H9 (cell line): ENCODE results near the gene ETV5. TPM values are rescaled to one million over a fixed set of nuclear protein-coding genes. Genes with fewer than 3 reads are reported as not detected.

Experiments used
- DNase-seq: peaks from one replicate; pipeline ENCODE4 v3.0.0-alpha.2; 2017
- H2AFZ ChIP-seq: one replicate; pipeline ENCODE4 v1.6.1; 2013; ENCODE audit warnings: mild to moderate bottlenecking, low read length, control low read depth, moderate library complexity
- H2AK5ac ChIP-seq: 2 replicates; pipeline ENCODE4 v1.6.1; 2013; ENCODE audit warnings: low read length, control low read depth, mixed read lengths; ENCODE audit not compliant: insufficient read length
- H2BK120ac ChIP-seq: one replicate; pipeline ENCODE4 v1.6.1; 2013; ENCODE audit warnings: low read depth, mild to moderate bottlenecking, low read length, control low read depth, inconsistent platforms; ENCODE audit not compliant: poor library complexity, severe bottlenecking
- H2BK12ac ChIP-seq: 2 replicates; pipeline ENCODE4 v1.6.1; 2013; ENCODE audit warnings: low read length, control low read depth, mixed read lengths, low read depth; ENCODE audit not compliant: insufficient read length
- H2BK15ac ChIP-seq: 2 replicates; pipeline ENCODE4 v1.6.1; 2013; ENCODE audit warnings: low read depth, low read length, control low read depth
- H2BK20ac ChIP-seq: one replicate; pipeline ENCODE4 v1.6.1; 2013; ENCODE audit warnings: low read depth, mild to moderate bottlenecking, low read length, control low read depth, inconsistent platforms; ENCODE audit not compliant: poor library complexity, severe bottlenecking
- H2BK5ac ChIP-seq: 2 replicates; pipeline ENCODE4 v1.6.1; 2013; ENCODE audit warnings: low read length, control low read depth, mixed read lengths; ENCODE audit not compliant: insufficient read length
- H3K14ac ChIP-seq: 2 replicates; pipeline ENCODE4 v1.6.1; 2013; ENCODE audit warnings: low read length, control low read depth; ENCODE audit not compliant: insufficient read depth
- H3K18ac ChIP-seq: 2 replicates; pipeline ENCODE4 v1.6.1; 2013; ENCODE audit warnings: low read depth, mild to moderate bottlenecking, mixed read lengths, low read length, control low read depth; ENCODE audit not compliant: insufficient read length
- H3K23ac ChIP-seq: 2 replicates; pipeline ENCODE4 v1.6.1; 2013; ENCODE audit warnings: low read length, control low read depth, mixed read lengths, low read depth; ENCODE audit not compliant: insufficient read length
- H3K23me2 ChIP-seq: 2 replicates; pipeline ENCODE4 v1.6.1; 2013; ENCODE audit warnings: low read depth, mild to moderate bottlenecking, mixed read lengths, low read length, control low read depth; ENCODE audit not compliant: insufficient read length, poor library complexity, severe bottlenecking
- H3K27ac ChIP-seq: 2 replicates; pipeline ENCODE4 v1.5.1; 2013; ENCODE audit warnings: low read length, control low read depth, mixed read lengths, low read depth; ENCODE audit not compliant: insufficient read length
- H3K27me3 ChIP-seq: 2 replicates; pipeline ENCODE4 v1.6.1; 2013; ENCODE audit warnings: low read length, control low read depth, inconsistent platforms; ENCODE audit not compliant: insufficient read depth
- H3K4ac ChIP-seq: 2 replicates; pipeline ENCODE4 v1.6.1; 2013; ENCODE audit warnings: low read depth, mild to moderate bottlenecking, control low read depth, inconsistent platforms, low read length, moderate library complexity
- H3K4me1 ChIP-seq: 2 replicates; pipeline ENCODE4 v1.6.1; 2013; ENCODE audit warnings: low read length, control low read depth, inconsistent platforms; ENCODE audit not compliant: insufficient read depth
- H3K4me2 ChIP-seq: 2 replicates; pipeline ENCODE4 v1.6.1; 2013; ENCODE audit warnings: low read length, control low read depth, mixed read lengths; ENCODE audit not compliant: insufficient read length, insufficient read depth
- H3K56ac ChIP-seq: 2 replicates; pipeline ENCODE4 v1.6.1; 2013; ENCODE audit warnings: low read depth, mild to moderate bottlenecking, mixed read lengths, low read length, control low read depth; ENCODE audit not compliant: insufficient read length
- H3K79me1 ChIP-seq: 2 replicates; pipeline ENCODE4 v1.6.1; 2013; ENCODE audit warnings: low read depth, mild to moderate bottlenecking, moderate library complexity, low read length, control low read depth, inconsistent platforms; ENCODE audit not compliant: insufficient read depth, poor library complexity, severe bottlenecking
- H3K79me2 ChIP-seq: 2 replicates; pipeline ENCODE4 v1.6.1; 2013; ENCODE audit warnings: low read length, control low read depth, inconsistent platforms; ENCODE audit not compliant: insufficient read depth
- H3K9ac ChIP-seq: 2 replicates; pipeline ENCODE4 v1.6.1; 2013; ENCODE audit warnings: low read length, control low read depth, mixed read lengths; ENCODE audit not compliant: insufficient read length; ENCODE audit errors: extremely low read depth
- H3K9me3 ChIP-seq: one replicate; pipeline ENCODE4 v1.6.1; 2013; ENCODE audit warnings: low read depth, low read length, inconsistent platforms; ENCODE audit not compliant: control insufficient read depth
- H3T11ph ChIP-seq: one replicate; pipeline ENCODE4 v1.6.1; 2013; ENCODE audit warnings: mild to moderate bottlenecking, low read length, control low read depth, inconsistent platforms
- H4K20me1 ChIP-seq: one replicate; pipeline ENCODE4 v1.6.1; 2013; ENCODE audit not compliant: control insufficient read depth, insufficient read length, insufficient read depth
- H4K5ac ChIP-seq: 2 replicates; pipeline ENCODE4 v1.6.1; 2013; ENCODE audit warnings: low read depth, mild to moderate bottlenecking, mixed read lengths, low read length, control low read depth; ENCODE audit not compliant: insufficient read length
- H4K8ac ChIP-seq: replicated peaks from 2 replicates; pipeline ENCODE4 v1.6.1; 2013; ENCODE audit warnings: low read length, control low read depth, mixed read lengths, low read depth; ENCODE audit not compliant: insufficient read length
- H4K91ac ChIP-seq: 2 replicates; pipeline ENCODE4 v1.6.1; 2013; ENCODE audit warnings: low read depth, mild to moderate bottlenecking, moderate library complexity, mixed read lengths, low read length, control low read depth; ENCODE audit not compliant: insufficient read length
- H3K27ac Mint-ChIP-seq, 3 experiments: 2 replicates in 2 of 3; 3 replicates in 1 of 3; pipeline ENCODE4 v1.8.0; 2020 to 2021; ENCODE audit warnings: mixed read lengths in 3 of 3, mild to moderate bottlenecking in 1 of 3, moderate library complexity in 1 of 3
- H3K27me3 Mint-ChIP-seq: 2 replicates; pipeline ENCODE4 v1.8.0; 2021; ENCODE audit warnings: low read depth, mild to moderate bottlenecking, moderate library complexity, mixed read lengths
- H3K36me3 Mint-ChIP-seq, 3 experiments: 2 replicates in 2 of 3; 3 replicates in 1 of 3; pipeline ENCODE4 v1.8.0; 2020 to 2021; ENCODE audit warnings: low read depth in 3 of 3, mixed read lengths in 3 of 3; ENCODE audit not compliant: insufficient read depth in 1 of 3
- H3K4me1 Mint-ChIP-seq, 2 experiments: 2 replicates each; pipeline ENCODE4 v1.8.0; 2020; ENCODE audit warnings: mixed read lengths in 2 of 2
- H3K4me3 Mint-ChIP-seq, 2 experiments: 2 replicates in 1 of 2; 3 replicates in 1 of 2; pipeline ENCODE4 v1.8.0; 2020 to 2021; ENCODE audit warnings: mild to moderate bottlenecking in 2 of 2, mixed read lengths in 2 of 2, moderate library complexity in 1 of 2
- H3K9me3 Mint-ChIP-seq, 2 experiments: 2 replicates in 1 of 2; 3 replicates in 1 of 2; pipeline ENCODE4 v1.8.0; 2020; ENCODE audit warnings: mild to moderate bottlenecking in 2 of 2, mixed read lengths in 2 of 2, moderate library complexity in 1 of 2
- CTCF ChIP-seq: fragments of 200-600 bp; sonication (generic); conservative IDR thresholded peaks from 3 replicates; pipeline ENCODE4 v1.8.0; 2021; ENCODE audit warnings: antibody characterized with exemption, mild to moderate bottlenecking
- WGBS: extraction: QIAGEN DNeasy Blood & Tissue Kit; methylation state at CpG from one replicate; pipeline ENCODE4 v1.1.7; 2013; ENCODE audit warnings: missing lambda C conversion rate, low lambda C conversion rate, mixed read lengths; ENCODE audit not compliant: insufficient read length; ENCODE audit errors: extremely low coverage; 5-methylcytosine and 5-hydroxymethylcytosine counted together
- total RNA-seq: library from RNA; stranded (reverse); gene quantifications from 2 replicates; pipeline ENCODE4 v1.2.1, GENCODE V29; 2021

The ETV5 gene
- total RNA-seq, 1 experiment from 2014 or later = 7.7 TPM

GRCh38 chr3:186121968-186122367 is 13.1 kb upstream of the ETV5 start:
- H3K27me3 Mint-ChIP-seq = peaks cover 66% of the 10 kb centered on the region
- H3K23me2 ChIP-seq = no peaks in the 10 kb centered on the region
- H3K4me2 ChIP-seq = peak overlapping the region; percentile 20
- no peak overlapping the region for H3K4ac ChIP-seq
- peak overlapping the region in 2 of 3 experiments; percentile 70 to 97; a peak in 5 of 7 replicates for H3K27ac Mint-ChIP-seq
- no peak overlapping the region for H2BK12ac ChIP-seq
- H3K4me3 Mint-ChIP-seq = peak overlapping the region in 1 of 2 experiments; percentile 15; a peak in 2 of 5 replicates
- no peak overlapping the region for H2BK15ac ChIP-seq
- no peak overlapping the region for H2BK120ac ChIP-seq
- H3K56ac ChIP-seq = no peak overlapping the region
- no peak overlapping the region for H3K9ac ChIP-seq
- H3K14ac ChIP-seq = no peak overlapping the region
- peak; percentile 72 for DNase-seq
- H3K9me3 ChIP-seq = no peaks in the 10 kb centered on the region
- H3K79me2 ChIP-seq = no peaks in the 10 kb centered on the region
- H2BK5ac ChIP-seq = no peak overlapping the region
- no peak overlapping the region for H2BK20ac ChIP-seq
- H4K20me1 ChIP-seq = no peaks in the 10 kb centered on the region
- H3K4me1 Mint-ChIP-seq = peaks cover 30 to 45% of the 10 kb centered on the region in 2 experiments
- H4K5ac ChIP-seq = no peak overlapping the region
- H3K9me3 Mint-ChIP-seq = no peaks in the 10 kb centered on the region
- H2AFZ ChIP-seq = no peak overlapping the region
- H3K18ac ChIP-seq = no peak overlapping the region
- H3K79me1 ChIP-seq = no peaks in the 10 kb centered on the region
- no peak overlapping the region for H3T11ph ChIP-seq
- H4K91ac ChIP-seq = no peak overlapping the region
- WGBS = no CpG with 5 or more reads among the region's 2 CpGs
- no peak for TF ChIP-seq CTCF
- no peak overlapping the region for H2AK5ac ChIP-seq
- no peak overlapping the region for H3K27ac ChIP-seq
- H4K8ac ChIP-seq = no peak overlapping the region
- H3K36me3 Mint-ChIP-seq = no peaks in the 10 kb centered on the region; a peak in 1 of 7 replicates
- no peak overlapping the region for H3K23ac ChIP-seq
- H3K4me1 ChIP-seq = peaks cover 10% of the 10 kb centered on the region; the same call in 1 of the 2 replicates
- no peaks in the 10 kb centered on the region for H3K27me3 ChIP-seq
